ENCODE data around the gene ATXN7L3B. TPM values are rescaled to one million over a fixed set of nuclear protein-coding genes. Genes with fewer than 3 reads are reported as not detected.

ATXN7L3B gene
- polyA plus RNA-seq, 2 of the 4 experiments (the other 2 are of a cell fraction), result 18.1 to 32.8 TPM

DNA sequence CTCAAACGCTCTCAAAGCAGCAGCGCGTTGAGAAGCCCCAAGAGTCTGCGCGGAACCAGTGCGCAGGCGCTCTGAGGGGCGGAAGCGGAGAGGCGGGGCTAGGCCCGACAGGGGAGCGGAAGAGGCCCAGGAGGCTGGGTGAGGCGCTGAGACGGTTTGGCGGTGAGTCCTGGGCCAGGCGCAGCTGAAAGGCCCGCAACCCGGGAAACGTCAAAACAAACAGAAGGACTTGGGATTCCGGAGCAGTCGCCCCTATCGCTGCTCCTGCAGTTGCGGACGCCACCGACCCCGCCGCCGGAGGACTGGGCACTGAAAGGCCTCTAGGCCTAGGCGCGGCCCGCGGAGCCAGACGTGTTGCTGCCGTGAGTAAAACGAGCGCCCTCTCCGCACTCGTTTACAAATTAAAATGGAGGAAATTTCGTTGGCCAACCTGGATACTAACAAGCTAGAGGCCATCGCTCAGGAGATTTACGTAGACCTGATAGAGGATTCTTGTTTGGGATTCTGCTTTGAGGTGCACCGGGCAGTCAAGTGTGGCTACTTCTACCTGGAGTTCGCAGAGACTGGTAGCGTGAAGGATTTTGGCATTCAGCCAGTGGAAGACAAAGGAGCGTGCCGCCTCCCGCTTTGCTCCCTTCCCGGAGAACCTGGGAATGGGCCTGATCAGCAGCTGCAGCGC lies at the start of gene ATXN7L3B (continued):
- TF ChIP-seq, protein P1, sequence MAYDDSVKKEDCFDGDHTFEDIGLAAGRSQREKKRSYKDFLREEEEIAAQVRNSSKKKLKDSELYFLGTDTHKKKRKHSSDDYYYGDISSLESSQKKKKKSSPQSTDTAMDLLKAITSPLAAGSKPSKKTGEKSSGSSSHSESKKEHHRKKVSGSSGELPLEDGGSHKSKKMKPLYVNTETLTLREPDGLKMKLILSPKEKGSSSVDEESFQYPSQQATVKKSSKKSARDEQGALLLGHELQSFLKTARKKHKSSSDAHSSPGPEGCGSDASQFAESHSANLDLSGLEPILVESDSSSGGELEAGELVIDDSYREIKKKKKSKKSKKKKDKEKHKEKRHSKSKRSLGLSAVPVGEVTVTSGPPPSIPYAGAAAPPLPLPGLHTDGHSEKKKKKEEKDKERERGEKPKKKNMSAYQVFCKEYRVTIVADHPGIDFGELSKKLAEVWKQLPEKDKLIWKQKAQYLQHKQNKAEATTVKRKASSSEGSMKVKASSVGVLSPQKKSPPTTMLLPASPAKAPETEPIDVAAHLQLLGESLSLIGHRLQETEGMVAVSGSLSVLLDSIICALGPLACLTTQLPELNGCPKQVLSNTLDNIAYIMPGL (CRISPR knock-in tag; IDR thresholded peaks at IDR 0.05; ENCODE audit: borderline replicate concordance), result peak; percentile 94
- TF ChIP-seq CBX2 (IDR thresholded peaks at IDR 0.05; ENCODE audit: borderline replicate concordance, low read depth) (no peak), SMC3 (IDR thresholded peaks at IDR 0.05) (no peak)

DNA sequence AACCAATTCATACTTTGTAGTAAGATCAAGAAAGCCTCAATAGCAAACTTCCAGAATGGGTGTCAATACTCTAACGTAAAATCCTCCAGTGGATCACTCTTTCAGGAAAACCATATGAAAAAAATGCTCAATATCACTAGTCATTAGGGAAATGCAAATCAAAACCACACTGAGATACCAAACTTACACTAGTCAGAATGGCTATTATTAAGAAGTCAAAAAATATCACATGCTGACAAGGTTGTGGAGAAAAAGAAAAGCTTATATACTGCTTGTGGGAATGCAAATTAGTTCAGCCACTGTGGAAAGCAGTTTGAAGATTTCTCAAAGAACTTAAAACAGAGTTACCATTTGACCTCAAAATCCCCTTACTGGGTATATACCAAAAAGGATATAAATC lies 49.5 kb upstream of the ATXN7L3B start:
- H3K9me3 ChIP-seq, result no peaks in the 10 kb centered on the region
- DNase-seq (ENCODE audit: low read depth in 1 of 2, low spot score in 1 of 2) (no peak), FAIRE-seq (no peak), ATAC-seq (no peak)
- H3K4me2 ChIP-seq, result no peak overlapping the region
- no peak overlapping the region for H3K4me3 ChIP-seq
- CTCF ChIA-PET, result no interaction called here
- H3K4me1 ChIP-seq, result 0 out of 3 replicates have a peak, but pooled peaks cover 3% of the 10 kb centered on the region
- TF ChIP-seq RNF2 (IDR thresholded peaks at IDR 0.05; ENCODE audit: borderline replicate concordance, low read depth), result no peak
- TF ChIP-seq PHF8 (IDR thresholded peaks at IDR 0.05; ENCODE audit: borderline replicate concordance, low read depth), result no peak
- no peak for TF ChIP-seq CBX2 (IDR thresholded peaks at IDR 0.05; ENCODE audit: borderline replicate concordance, low read depth)
- no peak for TF ChIP-seq RCOR1 (IDR thresholded peaks at IDR 0.05; ENCODE audit: low read depth, low read length)
- no peak for TF ChIP-seq NFE2L2 (conservative IDR thresholded peaks at IDR 0.05; ENCODE audit: low read length)
- POLR2A ChIA-PET, result no interaction called here
- 78% methylated on average over 1 of the region's 1 CpG for WGBS (ENCODE audit: missing lambda C conversion rate)
- H3K27ac ChIP-seq, result no peak overlapping the region

DNA sequence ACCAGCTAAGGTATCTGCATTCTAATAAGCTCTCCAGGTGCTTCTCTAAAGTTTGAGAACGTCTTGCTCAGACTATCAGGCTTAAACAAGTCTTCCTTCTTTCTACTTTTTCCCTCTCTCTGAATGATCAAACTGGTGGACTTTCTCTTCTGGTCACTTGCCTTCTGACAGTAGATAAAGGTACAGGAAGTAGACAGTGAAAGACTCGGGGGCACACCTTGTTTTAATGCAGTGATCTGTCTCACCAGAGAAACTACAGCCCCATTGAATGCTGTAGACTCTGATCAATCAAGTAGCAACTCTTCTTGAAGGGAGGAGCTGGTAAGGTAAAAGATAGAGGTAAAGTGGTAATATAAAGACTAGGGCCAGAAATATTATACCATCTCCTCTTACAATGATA lies 48.1 kb upstream of the ATXN7L3B start:
- ChIA-PET CTCF (interaction anchor here (0.9 kb wide), 1 partner anchor 22 kb away, joined by 3 read pairs; no protein-coding TSS in a partner anchor), POLR2A (no interaction called here)
- no peak for DNase-seq (ENCODE audit: low read depth in 1 of 2, low spot score in 1 of 2)
- FAIRE-seq, result peak; percentile 7
- whole genome bisulfite sequencing (ENCODE audit: missing lambda C conversion rate), result 36% methylated on average over 2 of the region's 2 CpGs
- ATAC-seq, result no peak
- Histone ChIP-seq H3K4me3 (no peak overlapping the region), H3K27ac (no peak overlapping the region), H3K4me1 (0 out of 3 replicates have a peak, but pooled peaks cover 3% of the 10 kb centered on the region), H3K9me3 (no peaks in the 10 kb centered on the region), H3K4me2 (no peak overlapping the region)
- TF ChIP-seq PHF8 (IDR thresholded peaks at IDR 0.05; ENCODE audit: borderline replicate concordance, low read depth), result no peak
- no peak for TF ChIP-seq CHD4 (IDR thresholded peaks at IDR 0.05; ENCODE audit: borderline replicate concordance)
- TF ChIP-seq, protein P2, sequence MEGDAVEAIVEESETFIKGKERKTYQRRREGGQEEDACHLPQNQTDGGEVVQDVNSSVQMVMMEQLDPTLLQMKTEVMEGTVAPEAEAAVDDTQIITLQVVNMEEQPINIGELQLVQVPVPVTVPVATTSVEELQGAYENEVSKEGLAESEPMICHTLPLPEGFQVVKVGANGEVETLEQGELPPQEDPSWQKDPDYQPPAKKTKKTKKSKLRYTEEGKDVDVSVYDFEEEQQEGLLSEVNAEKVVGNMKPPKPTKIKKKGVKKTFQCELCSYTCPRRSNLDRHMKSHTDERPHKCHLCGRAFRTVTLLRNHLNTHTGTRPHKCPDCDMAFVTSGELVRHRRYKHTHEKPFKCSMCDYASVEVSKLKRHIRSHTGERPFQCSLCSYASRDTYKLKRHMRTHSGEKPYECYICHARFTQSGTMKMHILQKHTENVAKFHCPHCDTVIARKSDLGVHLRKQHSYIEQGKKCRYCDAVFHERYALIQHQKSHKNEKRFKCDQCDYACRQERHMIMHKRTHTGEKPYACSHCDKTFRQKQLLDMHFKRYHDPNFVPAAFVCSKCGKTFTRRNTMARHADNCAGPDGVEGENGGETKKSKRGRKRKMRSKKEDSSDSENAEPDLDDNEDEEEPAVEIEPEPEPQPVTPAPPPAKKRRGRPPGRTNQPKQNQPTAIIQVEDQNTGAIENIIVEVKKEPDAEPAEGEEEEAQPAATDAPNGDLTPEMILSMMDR (IDR thresholded peaks at IDR 0.05), result no peak
- no peak for TF ChIP-seq FOSL2 (IDR thresholded peaks at IDR 0.05)
- TF ChIP-seq FOSL2 (CRISPR knock-in tag; IDR thresholded peaks at IDR 0.05), result no peak
- no peak for TF ChIP-seq MAFK (IDR thresholded peaks at IDR 0.05; ENCODE audit: partially characterized antibody)
- no peak for TF ChIP-seq HOXB13 (CRISPR knock-in tag; IDR thresholded peaks at IDR 0.05; ENCODE audit: low read depth)
- no peak for TF ChIP-seq MYC (IDR thresholded peaks at IDR 0.05; ENCODE audit: borderline replicate concordance, low read length)
- TF ChIP-seq, protein P3, sequence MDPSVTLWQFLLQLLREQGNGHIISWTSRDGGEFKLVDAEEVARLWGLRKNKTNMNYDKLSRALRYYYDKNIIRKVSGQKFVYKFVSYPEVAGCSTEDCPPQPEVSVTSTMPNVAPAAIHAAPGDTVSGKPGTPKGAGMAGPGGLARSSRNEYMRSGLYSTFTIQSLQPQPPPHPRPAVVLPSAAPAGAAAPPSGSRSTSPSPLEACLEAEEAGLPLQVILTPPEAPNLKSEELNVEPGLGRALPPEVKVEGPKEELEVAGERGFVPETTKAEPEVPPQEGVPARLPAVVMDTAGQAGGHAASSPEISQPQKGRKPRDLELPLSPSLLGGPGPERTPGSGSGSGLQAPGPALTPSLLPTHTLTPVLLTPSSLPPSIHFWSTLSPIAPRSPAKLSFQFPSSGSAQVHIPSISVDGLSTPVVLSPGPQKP (IDR thresholded peaks at IDR 0.05; ENCODE audit: low read depth, low read length), result no peak
- no peak for TF ChIP-seq CEBPB (IDR thresholded peaks at IDR 0.05)
- no peak for TF ChIP-seq EHF (CRISPR knock-in tag; IDR thresholded peaks at IDR 0.05)
- no peak for TF ChIP-seq RCOR1 (IDR thresholded peaks at IDR 0.05; ENCODE audit: low read depth, low read length)

All from A549 (cell line).